PC-9 (cell line): ENCODE data around the gene EAF1.

ENCODE experiments used
- EZH2 ChIP-seq: fragments of 200-600 bp; sonication (generic); IDR thresholded peaks from 2 replicates; pipeline ENCODE4 v1.8.0; 2017; ENCODE audit warnings: antibody characterized with exemption, low read depth
- TF ChIP-seq, protein P1 (sequence below): fragments of 200-600 bp; sonication (generic); conservative IDR thresholded peaks from 2 replicates; pipeline ENCODE4 v1.6.1; 2017; ENCODE audit warnings: mixed run types, antibody characterized with exemption, mild to moderate bottlenecking, moderate library complexity

DNA sequence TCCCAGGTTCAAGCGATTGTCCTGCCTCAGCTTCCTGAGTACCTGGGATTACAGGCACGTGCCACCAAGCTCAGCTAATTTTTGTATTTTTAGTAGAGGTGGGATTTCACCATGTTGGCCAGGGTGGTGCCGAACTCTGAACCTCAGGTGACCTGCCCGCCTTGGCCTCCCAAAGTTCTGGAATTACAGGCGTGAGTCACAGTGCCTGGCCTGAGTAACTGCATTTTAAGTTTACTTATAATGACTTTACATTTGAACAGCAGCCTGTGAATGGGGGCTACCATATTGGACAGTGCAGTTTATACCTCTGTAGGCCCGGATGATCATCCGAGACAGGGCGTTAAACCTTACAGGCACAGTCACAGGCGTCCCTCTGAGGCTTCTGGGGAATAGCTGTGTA is 24.8 kb downstream of the EAF1 start:
- TF ChIP-seq, protein P1, sequence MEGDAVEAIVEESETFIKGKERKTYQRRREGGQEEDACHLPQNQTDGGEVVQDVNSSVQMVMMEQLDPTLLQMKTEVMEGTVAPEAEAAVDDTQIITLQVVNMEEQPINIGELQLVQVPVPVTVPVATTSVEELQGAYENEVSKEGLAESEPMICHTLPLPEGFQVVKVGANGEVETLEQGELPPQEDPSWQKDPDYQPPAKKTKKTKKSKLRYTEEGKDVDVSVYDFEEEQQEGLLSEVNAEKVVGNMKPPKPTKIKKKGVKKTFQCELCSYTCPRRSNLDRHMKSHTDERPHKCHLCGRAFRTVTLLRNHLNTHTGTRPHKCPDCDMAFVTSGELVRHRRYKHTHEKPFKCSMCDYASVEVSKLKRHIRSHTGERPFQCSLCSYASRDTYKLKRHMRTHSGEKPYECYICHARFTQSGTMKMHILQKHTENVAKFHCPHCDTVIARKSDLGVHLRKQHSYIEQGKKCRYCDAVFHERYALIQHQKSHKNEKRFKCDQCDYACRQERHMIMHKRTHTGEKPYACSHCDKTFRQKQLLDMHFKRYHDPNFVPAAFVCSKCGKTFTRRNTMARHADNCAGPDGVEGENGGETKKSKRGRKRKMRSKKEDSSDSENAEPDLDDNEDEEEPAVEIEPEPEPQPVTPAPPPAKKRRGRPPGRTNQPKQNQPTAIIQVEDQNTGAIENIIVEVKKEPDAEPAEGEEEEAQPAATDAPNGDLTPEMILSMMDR: no peak
- no peak for TF ChIP-seq EZH2
